Activated B cell treated with CpG ODN at 0.5 μM for 24 hours (primary cell): ENCODE results near the gene WNT9A. TPM values are rescaled to one million over a fixed set of nuclear protein-coding genes. Genes with fewer than 3 reads are reported as not detected.

Experiments
- ATAC-seq: fragments of 200-7000 bp; cut with Tn5 transposase; one replicate; pipeline ENCODE4 v1.10.0; 2021; ENCODE audit warnings: low read depth, mild to moderate bottlenecking, moderate library complexity
- CTCF ChIA-PET: fragments of 350-600 bp; sonication (Branson Sonifier 250); formaldehyde crosslinking; loops from one replicate; lab custom pipeline; 2021; ENCODE audit warnings: antibody characterized with exemption; lab: Charles Lee
- POLR2A ChIA-PET: fragments of 350-600 bp; sonication (Branson Sonifier 250); formaldehyde crosslinking; loops from one replicate; lab custom pipeline; 2021; ENCODE audit warnings: antibody characterized with exemption; lab: Charles Lee
- DNase-seq: peaks from one replicate; pipeline ENCODE4 v3.0.0; 2022
- H3K27ac Mint-ChIP-seq: one replicate; pipeline ENCODE4 v1.8.0; 2020; ENCODE audit warnings: mixed read lengths
- H3K27me3 Mint-ChIP-seq: one replicate; pipeline ENCODE4 v1.8.0; 2021; ENCODE audit warnings: mixed read lengths
- H3K36me3 Mint-ChIP-seq: one replicate; pipeline ENCODE4 v1.8.0; 2021; ENCODE audit warnings: low read depth, mixed read lengths
- H3K4me1 Mint-ChIP-seq: one replicate; pipeline ENCODE4 v1.8.0; 2021; ENCODE audit warnings: mixed read lengths
- H3K4me3 Mint-ChIP-seq: one replicate; pipeline ENCODE4 v1.8.0; 2020; ENCODE audit warnings: mild to moderate bottlenecking, mixed read lengths
- H3K9me3 Mint-ChIP-seq: one replicate; pipeline ENCODE4 v1.8.0; 2020; ENCODE audit warnings: mixed read lengths
- CTCF ChIP-seq: fragments of 200-600 bp; IDR thresholded peaks from one replicate; pipeline ENCODE4 v1.8.0; 2022; ENCODE audit warnings: antibody characterized with exemption, mild to moderate bottlenecking
- intact Hi-C: fragments of 100-400 bp; cut with micrococcal nuclease; formaldehyde crosslinking; loops from one replicate; pipeline ENCODE4 v1.15.1; 2024
- total RNA-seq: library from RNA; stranded (reverse); gene quantifications from 2 replicates; pipeline ENCODE4 v1.2.3, GENCODE V29; 2022

WNT9A gene
- total RNA-seq, 1 donor from 2014 or later, result not detected

GRCh38 chr1:227959325-227959860 is 11.7 kb upstream of the WNT9A start:
- ChIA-PET POLR2A (no interaction called here), CTCF (no interaction called here)
- H3K9me3 Mint-ChIP-seq, result peaks cover 5% of the 10 kb centered on the region
- no peak for TF ChIP-seq CTCF
- no peak overlapping the region for H3K27ac Mint-ChIP-seq
- H3K27me3 Mint-ChIP-seq, result peaks cover 33% of the 10 kb centered on the region
- ATAC-seq (no peak), DNase-seq (no peak)
- no peaks in the 10 kb centered on the region for H3K36me3 Mint-ChIP-seq
- H3K4me1 Mint-ChIP-seq, result no peaks in the 10 kb centered on the region
- intact Hi-C loops, result no loop called here
- no peak overlapping the region for H3K4me3 Mint-ChIP-seq

- ChIA-PET CTCF (no interaction called here), POLR2A (no interaction called here)
- no peak overlapping the region for H3K27ac Mint-ChIP-seq
- ATAC-seq, result no peak
- intact Hi-C loops, result no loop called here
- no peaks in the 10 kb centered on the region for H3K36me3 Mint-ChIP-seq
- DNase-seq, result no peak
- H3K9me3 Mint-ChIP-seq, result peaks cover 5% of the 10 kb centered on the region
- peaks cover 36% of the 10 kb centered on the region for H3K27me3 Mint-ChIP-seq
- no peaks in the 10 kb centered on the region for H3K4me1 Mint-ChIP-seq
- H3K4me3 Mint-ChIP-seq, result no peak overlapping the region
- TF ChIP-seq CTCF, result no peak
These were observed 11.0 kb upstream of the WNT9A start for GRCh38 chr1:227958617-227959324.

GRCh38 chr1:227955808-227956207 is 8.1 kb upstream of the WNT9A start:
- ChIA-PET POLR2A (no interaction called here), CTCF (no interaction called here)

GRCh38 chr1:227954163-227954850 is 6.6 kb upstream of the WNT9A start:
- Mint-ChIP-seq H3K27me3 (peaks cover 30% of the 10 kb centered on the region), H3K36me3 (no peaks in the 10 kb centered on the region), H3K9me3 (peaks cover 5% of the 10 kb centered on the region), H3K27ac (no peak overlapping the region), H3K4me1 (no peaks in the 10 kb centered on the region), H3K4me3 (no peak overlapping the region)
- POLR2A ChIA-PET, result no interaction called here
- no peak for ATAC-seq
- no peak for DNase-seq
- CTCF ChIA-PET, result interaction anchor here (1.0 to 1.8 kb wide), 4 partner anchors 191 to 473 kb away, joined by 4 to 20 read pairs (median 10); no protein-coding TSS in a partner anchor
- TF ChIP-seq CTCF, result no peak
- intact Hi-C loops, result loop anchor here (1.0 to 2.0 kb wide), 2 partner anchors 192 to 474 kb away; no protein-coding TSS in a partner anchor

More at GRCh38 chr1:227955808-227956207, 8.1 kb upstream of the WNT9A start:
- Mint-ChIP-seq H3K9me3 (peaks cover 5% of the 10 kb centered on the region), H3K27ac (no peak overlapping the region), H3K27me3 (peaks cover 29% of the 10 kb centered on the region), H3K4me1 (no peaks in the 10 kb centered on the region), H3K36me3 (no peaks in the 10 kb centered on the region), H3K4me3 (no peak overlapping the region)
- intact Hi-C loops, result loop anchor here (2.0 kb wide), 1 partner anchor 475 kb away; no protein-coding TSS in a partner anchor
- DNase-seq, result no peak
- TF ChIP-seq CTCF, result no peak
- no peak for ATAC-seq

- POLR2A ChIA-PET, result no interaction called here
- peaks cover 34% of the 10 kb centered on the region for H3K27me3 Mint-ChIP-seq
- H3K4me3 Mint-ChIP-seq, result no peak overlapping the region
- ATAC-seq, result no peak
- intact Hi-C loops, result no loop called here
- H3K4me1 Mint-ChIP-seq, result peaks cover 4% of the 10 kb centered on the region
- CTCF ChIA-PET, result interaction anchor here (1.6 to 1.8 kb wide), 2 partner anchors 190 to 471 kb away, joined by 14 to 20 read pairs; no protein-coding TSS in a partner anchor
- DNase-seq, result no peak
- peaks cover 5% of the 10 kb centered on the region for H3K9me3 Mint-ChIP-seq
- H3K27ac Mint-ChIP-seq, result no peak overlapping the region
- no peak for TF ChIP-seq CTCF
- no peaks in the 10 kb centered on the region for H3K36me3 Mint-ChIP-seq
These were observed 5.3 kb upstream of the WNT9A start for GRCh38 chr1:227953022-227953412.
